Stimulated activated CD8-positive, alpha-beta memory T cell treated with anti-CD3 and anti-CD28 coated beads, Interleukin-7, amount 100 ng/mL, for 4 hours (primary cell): Measurements from ENCODE around the gene BCL6.
A peak's percentile ranks its signal among the peaks of the same experiment; 100 is the strongest.
"Not testable (repeated sequence)": the region's sequence is repeated elsewhere in the genome, so short reads cannot be mapped to it uniquely, and the experiment has no call there.

Experiments
- DNase-seq, 2 donors: peaks; one replicate each; pipeline ENCODE4 v3.0.0-alpha.2; 2020; ENCODE audit warnings: low read depth in 2 of 2

BCL6 gene

DNA sequence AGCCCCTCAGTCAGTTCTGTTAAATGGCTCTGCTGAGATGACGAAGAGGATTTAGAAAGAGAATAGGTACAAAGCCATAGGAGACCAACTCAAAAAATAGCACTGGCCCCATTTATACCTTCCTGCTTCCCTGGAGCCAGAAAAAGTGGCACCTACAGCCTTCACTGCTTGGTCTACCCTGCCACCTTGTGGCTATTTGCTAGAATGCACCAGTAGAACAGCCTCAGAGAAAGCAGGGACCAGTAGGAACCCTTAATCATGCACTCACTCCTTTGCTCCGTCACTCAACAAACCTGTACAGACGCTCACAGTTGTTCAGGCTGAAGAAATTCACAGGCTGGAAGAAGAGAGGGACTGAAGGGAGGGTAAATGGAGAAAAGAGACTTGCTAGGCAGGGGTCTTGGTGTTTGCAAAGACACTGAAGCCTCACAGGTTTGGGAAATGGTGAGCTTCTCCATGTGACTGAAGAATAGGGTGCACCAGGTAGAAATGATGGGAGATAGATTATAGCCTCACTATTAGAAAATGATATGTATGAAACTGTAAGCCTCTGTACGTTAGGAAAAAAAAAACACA is 30.8 kb downstream of the BCL6 start:
- peak; percentile 43 to 62 for DNase-seq

DNA sequence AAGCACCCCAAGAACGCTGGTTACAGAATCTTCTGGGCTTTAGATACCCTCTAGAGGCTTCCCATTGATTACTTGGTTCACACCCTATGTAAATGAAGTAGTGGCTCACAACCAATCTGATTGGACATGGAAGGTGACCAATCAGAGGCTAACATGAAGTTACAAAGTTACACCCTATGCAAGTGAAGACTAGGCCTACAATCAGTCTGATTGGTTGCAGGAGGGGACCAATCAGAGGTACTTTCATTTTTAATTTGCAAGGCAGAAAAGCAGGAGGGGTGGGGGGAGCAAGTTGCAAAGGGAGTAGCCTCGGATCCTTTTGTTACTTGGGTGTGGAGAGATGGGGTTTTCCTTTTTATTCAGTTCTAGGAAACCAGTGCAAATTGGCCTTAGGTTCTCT is 31.8 kb downstream of the BCL6 start:
- DNase-seq, result no peak

DNA sequence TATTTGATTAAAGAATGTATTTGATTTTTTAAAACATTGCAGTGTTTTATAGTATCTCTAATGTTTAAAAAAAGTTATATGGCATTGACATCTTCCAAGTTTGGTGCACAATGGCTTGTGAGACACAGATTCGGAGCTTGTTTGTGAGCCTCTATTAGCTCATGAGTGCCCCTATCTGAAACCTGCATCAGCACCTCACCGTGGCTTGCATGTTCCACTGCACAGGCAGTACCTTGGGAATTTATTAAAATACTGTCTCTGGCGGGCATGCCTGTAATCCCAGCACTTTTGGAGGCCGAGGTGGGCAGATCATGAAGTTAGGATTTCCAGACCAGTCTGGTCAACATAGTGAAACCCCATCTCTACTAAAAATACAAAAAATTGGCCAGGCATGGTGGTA is 36.1 kb downstream of the BCL6 start:
- DNase-seq, result no peak

DNA sequence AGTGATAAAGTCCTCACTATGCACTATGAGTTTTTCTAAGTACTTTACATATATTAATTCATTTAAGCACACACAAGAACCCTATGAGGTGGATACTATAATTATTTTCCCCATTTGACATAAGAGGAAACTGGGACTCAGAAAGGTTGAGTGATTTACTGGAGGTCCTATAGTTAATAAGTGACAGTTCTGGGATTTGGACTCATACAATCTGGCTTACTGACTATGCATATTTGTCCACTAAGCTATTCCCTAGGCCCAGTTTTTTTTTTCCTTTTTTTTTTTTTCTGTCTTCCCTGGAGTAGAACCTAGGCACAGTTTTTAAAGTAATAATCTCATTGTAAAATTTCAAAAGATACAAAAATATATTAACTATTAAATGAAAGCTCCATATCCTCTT is 36.6 kb downstream of the BCL6 start:
- no peak for DNase-seq

DNA sequence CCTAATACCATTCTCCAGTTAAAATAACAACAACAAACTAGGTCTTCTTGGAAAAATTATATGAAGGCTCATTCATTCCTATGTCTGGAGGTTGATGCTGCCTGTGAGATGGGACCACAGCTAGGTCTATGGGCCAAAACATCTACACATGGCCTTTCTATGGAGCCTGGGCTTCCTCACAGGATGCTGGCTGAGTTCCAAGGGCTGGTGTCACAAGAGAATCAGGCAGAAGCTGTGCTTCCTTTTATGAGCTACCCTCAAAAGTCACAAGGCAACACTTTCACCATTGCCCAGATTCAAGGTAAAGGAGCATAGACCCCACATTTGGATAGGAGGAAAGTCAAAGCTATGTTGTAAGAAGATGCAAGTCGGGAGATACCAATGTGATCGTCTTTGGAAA is 38.3 kb downstream of the BCL6 start:
- DNase-seq, result no peak

DNA sequence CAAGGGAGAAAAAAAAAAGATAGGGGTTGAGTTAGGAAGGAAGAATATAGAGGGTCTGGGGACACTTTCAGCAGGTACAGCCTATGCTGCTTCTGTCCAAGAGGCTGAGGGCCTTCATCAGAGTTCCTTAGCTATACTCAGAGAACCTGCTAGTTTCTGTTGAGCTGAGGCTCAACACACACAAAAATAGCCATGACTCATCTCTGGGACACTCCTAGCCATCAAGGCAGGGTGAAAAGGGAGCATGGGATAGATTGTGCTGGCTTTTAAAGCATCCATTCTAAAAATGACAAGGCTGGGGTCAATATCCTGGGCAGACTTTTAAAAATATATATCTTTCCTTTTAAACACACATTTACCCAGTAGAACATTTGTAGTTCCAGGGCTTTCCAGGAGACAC is 40.1 kb downstream of the BCL6 start:
- DNase-seq, result no peak

DNA sequence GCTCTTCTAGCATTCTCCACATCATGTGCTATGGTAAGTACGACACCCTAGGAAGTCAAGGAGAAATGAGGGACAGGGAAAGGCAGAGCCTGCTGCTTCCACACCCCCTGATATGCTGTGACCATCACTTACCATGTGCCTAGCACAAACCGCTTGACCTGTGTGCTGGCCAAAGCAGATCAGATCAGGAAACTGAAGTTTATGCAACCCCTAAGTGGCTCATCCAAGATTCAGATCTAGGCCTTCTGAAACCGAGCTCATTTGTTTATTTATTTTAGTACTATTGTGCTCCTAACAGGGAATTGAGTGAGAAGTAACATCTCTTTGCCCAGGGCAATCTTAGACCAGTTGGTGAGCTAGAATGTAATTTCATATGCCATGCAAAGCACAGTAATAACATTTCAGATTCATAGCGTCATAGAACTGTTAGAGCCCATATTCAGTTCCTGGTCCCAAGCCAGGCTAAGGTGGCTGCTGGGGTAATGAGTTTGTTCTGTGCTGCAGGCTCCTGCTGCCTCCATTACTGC is 42.7 kb downstream of the BCL6 start, which contains the start of gene RTP2:
RTP2 (minus strand) TSS at position 51 of the 527 bp plus-strand sequence. CDS start 429 bp downstream, outside the sequence.
- DNase-seq, result no peak

DNA sequence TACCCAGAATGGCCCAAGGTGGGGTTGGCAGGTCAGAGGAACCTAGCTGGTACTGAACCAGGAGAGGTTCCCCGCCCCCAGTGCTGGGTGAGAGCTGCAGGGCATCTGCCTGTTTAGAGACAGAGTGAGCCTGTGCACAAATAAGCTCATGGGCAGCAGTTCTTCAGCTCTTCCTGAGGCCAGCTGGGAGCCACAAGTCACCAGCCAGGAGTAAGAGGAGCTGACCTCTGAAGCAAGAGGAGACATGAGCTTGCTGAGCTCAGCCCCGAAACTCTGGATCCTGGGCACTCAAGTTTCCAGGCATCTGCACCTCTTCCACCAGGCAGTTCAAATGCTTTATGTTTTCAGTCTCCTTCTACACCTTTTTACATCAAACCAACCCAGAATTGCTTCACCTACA is 45.0 kb downstream of the BCL6 start:
- no peak for DNase-seq

DNA sequence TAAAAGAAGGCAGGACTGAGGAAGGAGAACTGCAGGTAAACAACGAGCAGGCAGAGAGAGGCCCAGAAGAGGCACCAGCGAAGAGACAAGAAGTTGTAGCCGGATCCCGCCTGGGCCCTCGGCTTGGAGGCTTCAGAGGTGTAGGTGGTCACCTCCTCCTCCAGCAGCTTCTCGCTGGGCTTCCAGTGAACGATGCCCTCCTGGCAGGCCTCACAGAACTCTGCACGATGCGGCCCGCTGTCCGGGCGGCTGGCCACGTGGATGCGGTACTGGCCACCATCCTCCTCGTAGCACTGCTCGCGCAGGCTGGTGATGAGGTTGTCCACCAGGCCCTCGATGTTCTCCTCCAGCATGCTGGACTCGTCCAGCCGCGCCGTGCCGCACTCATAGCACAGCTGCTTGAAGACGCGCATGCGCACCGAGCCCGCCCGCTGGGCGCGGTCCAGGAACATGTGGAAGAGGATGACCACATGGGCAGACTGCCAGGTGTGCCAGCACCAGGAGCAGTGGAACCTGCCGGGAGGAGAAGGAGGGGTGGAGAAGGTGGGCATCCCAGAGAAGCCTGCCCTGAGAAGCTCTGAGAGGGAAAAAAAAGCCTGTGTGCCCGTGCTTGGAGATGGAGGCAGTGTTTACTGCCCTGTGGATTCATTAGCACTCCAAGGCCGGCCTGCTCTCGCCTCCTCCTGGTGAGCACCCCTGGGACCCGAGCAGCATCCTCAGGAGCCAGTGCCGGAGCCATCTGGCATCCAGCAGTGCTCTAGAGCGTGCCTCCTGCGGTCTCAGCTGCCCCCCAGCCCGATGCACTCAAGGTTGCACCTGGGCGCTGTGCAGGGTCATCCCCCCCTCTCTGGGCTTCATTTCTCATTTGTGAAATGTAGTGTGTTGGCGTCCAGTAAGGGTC is 46.5 kb downstream of the BCL6 start:
- DNase-seq, result no peak

DNA sequence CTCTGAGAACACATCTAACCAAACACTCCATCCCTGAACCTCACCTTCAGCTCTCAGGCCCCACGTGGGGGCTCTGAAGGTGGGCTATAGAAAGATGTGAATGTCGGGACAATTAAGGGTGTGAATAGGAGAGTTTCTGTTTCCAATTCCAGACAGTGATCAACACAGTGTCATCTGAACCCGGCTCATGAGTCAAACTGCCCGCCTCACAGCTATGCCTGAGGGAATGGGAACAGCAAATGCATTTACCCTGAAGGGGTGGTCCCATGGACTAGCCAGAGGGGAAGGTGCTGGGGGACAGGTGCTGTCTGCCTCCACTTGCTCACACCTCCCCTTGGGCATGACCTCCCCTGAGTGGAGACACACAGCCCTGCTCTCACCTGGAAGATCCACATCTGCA is 49.2 kb downstream of the BCL6 start:
- DNase-seq, result no peak

DNA sequence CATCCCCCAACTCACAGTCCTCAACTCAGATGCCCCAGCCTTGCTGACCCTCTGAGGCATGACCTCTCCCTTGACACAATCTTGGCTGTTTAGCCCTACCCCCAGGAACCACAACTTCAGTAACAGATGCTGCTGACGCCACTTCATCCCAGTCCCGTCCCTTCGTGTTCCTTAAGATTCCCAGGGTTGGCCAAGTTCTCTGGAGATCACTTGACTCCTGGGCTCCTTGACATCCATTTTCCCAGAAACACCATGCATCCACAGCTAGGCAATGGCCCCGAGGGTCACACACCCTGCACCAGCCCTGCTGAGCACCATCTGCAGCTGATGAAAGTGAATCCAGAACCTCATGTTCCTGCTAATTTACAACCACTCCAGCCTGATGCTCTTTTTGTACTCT is 49.8 kb downstream of the BCL6 start:
- DNase-seq, result no peak

DNA sequence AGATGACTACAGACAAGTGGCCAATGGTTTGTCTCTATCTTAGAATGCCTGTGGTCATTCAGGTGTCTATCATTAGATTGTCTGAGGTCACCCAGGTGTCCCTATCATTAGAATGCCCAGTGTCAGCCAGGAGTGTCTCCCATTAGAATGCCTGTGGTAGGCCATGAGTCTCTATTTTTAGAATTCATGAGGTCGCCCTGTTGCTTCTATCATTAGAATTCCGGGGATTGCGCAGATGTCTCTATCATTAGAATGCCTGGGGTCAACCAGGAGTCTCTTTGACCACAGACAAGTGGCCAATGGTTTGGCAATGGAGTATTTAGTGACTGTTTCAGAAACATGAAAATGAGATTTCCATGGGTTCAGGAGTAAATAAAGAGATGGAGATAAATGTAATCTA is 50.5 kb downstream of the BCL6 start:
- DNase-seq, result no peak

DNA sequence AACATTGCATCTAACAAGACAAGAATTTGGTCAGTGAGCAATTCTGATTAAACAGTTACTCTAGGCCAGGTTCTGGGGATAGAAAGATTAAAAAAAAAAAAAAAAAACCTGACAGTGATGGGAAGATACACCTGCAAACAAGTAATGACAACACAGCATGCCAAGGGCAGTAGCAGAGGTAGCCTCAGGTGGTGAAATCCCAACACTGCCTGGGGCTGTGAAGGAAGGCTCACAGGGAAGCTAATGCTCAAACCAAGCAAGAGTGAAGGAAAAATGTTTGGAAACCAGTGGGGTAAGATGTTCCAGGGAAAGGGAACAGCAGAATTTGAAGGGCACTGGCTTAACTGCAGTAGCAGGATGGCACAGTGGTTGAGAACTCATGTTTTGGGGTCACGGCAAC is 51.8 kb downstream of the BCL6 start:
- DNase-seq, result no peak

DNA sequence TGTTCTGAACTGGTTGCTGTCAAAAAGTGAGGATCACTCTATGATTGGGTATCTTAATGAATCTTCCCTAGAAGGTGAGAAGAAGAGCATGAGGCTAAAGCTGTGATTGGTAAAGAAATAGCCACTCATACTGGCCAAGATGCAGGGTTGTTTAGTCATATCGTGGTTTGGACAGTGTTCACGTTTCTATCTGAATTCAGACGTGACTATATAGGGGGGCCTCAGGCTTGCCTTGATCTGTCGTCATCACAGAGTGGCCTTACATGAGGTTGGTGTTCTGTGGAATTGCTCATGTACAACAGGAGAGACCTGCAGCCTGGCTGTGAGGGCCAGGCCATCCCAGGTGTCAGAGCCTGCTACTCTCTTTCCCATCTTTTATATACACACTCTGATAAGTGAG is 55.3 kb downstream of the BCL6 start:
- no peak for DNase-seq

DNA sequence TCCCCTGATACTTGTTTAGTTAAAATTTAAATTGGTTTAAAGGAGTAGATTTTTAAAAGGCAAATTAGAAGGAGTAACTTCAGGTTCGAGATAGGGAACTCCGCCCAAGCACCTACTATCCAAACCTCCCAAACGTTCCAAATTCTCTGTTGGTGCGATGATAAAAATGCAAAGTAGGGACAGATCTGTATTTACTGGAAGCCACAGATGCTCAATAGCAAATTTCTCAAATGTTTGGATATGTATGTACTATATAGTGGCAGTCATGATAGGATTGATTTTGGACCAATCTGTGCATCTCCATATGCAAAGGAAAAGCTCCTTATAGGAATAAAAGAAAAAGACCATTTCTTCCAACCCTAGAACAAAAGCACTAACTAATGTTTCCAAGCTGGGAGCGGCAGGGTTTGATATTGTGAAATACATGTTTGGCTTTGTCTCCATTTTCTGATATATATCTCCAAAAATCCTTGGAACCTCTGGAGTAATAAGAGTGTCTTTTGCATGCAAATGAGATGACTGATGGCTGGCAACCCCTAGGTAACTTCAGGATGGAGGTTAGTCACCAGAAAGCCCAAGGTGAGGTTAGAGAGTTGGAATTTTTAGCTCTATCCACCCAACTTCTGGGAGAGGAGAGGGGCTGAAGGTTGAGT is 58.5 kb downstream of the BCL6 start:
- no peak for DNase-seq

DNA sequence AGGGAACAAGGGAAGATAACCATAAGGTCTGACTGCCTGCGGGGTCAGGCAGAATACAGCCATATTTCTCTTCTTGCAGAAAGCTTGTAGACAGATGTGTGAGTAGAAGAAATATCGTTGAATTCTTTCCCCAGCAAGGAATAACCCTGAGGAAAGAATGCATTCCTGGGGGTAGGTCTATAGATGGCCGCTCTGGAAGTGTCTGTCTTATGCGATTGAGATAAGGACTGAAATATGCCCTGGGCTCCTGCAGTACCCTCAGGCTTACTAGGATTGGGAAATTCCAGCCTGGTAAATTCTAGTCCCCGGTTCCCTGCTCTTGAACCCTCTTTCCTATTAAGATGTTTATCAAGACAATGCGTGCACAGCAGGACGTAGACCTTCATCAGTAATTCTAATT is 59.3 kb downstream of the BCL6 start:
- no peak for DNase-seq

DNA sequence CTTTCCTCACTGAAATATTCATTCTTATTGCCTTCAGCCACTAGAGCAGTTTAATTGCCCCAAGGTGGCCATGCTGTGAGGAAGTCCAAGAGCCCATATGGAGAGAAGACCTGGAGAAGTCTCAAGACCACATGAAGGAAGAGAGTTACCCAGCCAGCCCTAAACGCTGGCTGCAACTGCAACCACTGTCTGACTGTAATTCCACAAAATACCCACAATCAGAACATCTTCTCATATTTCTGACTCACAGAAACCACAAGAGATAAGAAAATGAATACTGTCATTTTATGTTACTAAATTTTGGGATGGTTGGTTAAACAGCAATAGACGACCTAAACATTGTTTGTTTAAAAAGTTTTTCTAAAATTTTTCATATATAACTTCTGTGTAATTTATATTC is 60.4 kb downstream of the BCL6 start:
- DNase-seq, result no peak

DNA sequence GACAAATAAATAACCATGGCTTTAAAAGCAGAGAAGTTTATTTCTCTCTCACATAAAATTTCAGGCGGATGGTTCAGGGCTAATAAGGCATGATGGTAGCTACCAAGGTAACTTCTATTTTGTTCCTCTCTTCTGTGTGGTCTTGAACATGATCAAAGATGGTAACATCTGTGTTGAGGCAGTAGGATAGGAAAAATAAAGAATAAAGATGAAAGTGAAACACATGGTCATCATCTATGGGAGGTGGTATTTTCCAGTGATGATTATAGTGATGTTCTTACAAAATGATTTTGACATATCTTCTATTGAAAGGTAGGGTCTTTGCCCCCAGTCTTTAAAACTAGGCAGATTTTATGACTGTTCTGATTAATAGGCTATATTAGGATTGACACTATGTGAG is 60.8 kb downstream of the BCL6 start:
- no peak for DNase-seq

DNA sequence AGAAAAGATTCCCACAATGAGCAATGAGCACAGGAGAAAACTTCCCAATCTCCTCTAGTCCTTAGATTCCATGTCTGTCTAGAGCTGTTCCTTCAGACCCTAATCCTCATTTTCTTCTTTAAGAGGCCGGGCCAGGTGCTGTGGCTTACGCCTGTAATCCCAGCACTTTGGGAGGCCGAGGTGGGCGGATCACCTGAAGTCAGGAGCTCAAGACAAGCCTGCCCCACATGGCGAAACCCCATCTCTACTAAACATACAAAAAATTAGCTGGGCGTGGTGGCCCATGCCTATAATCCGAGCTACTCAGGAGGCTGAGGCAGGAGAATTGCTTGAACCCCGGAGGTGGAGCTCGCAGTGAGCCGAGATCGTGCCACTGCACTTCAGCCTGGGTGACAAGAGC is 63.5 kb downstream of the BCL6 start:
- DNase-seq, result not testable (repeated sequence)

DNA sequence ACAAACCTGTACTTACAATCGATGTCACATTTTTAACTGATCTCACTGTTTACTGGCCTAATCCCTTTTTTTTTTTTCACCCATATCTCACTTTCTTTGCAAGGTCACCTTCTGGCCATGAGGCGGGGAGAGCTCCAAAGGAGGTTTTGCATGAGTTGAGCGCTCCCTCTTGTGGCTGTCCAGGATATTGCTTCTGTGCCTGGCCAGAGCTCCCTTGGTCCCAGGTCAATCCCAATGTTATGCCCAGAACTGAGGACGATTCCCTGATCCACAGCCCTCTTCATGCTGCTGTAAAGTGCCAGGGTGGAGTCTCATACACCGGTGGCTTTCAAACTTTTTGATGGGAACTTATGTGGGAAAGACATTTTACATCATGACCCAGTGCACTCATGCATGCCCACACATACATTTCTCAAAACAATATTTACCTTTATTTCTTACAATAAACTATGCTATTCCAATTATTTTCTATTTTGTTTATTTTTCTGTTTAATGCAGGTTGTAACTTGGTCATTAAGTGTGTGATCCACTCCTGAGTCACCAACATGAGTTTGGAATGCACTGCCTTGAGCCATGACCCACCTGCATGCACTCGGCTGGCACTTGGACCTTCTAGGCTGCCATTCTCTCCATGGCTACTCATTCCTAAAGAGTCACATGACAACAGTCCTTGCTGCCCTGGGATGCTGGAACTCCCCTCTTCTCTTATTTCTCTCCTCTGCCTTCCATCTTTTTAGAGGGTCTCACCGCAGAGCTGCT is 65.5 kb downstream of the BCL6 start:
- DNase-seq, result peak; percentile 22 to 42

DNA sequence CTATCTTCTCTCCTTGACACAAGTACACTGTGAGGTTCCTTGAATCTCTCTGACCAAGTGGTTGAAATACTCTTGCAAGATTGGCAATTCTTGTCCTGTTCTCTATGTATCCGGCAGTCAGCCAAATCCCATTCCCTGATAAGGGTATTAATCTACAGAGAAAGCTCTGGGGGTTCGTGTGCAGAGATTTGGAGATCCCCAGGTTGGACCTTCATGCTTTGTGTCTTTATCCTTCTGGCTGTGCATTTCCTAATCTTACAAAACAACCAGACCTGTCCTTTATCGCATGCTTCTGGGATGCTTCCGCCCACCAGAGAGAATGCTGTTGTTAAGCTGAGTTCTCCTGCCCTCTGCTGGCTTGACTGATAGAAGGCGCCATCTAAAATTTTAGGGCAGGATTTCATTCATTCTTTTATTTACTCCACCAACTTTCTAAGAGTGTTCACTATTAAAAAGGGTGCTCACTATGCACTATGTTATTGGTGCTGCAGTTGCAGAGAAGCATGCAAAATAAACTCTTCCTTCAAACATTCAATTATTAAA is 66.5 kb downstream of the BCL6 start:
- DNase-seq, result no peak

DNA sequence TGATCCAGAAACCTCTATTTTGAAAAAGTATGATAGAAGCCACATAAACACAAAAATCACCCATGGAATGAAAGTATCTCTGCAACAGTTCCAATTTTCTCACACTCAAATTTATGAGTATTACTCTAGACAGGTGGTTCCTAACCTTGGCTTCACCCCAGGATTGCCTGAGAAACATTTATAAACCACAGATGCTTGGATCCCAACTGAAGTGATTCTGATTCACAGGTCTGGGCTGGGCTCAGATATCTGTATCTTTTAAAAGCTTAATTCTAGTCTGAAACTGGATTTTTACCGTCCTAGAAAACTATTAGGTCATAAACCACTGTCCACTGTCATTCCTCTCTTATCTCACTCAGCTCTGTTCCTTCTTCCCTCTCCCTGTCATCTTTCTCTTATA is 67.7 kb downstream of the BCL6 start:
- no peak for DNase-seq
